ENCODE measurements around the gene PAPOLB.

Gene PAPOLB

GRCh38 chr7:4861673-4862072 is at the start of gene PAPOLB:
PAPOLB (minus strand) TSS chr7:4862030; CDS start chr7:4861810, 220 bp downstream.
- TF ChIP-seq CTCF (IDR thresholded peaks at IDR 0.05), result no peak
- no peak within 1 kb of the TSS for H3K4me3 ChIP-seq (ENCODE audit: low read depth, low read length)
- no peak within 1 kb of the TSS for H2AFZ ChIP-seq
- no peaks in the 10 kb centered on the region for H3K4me1 ChIP-seq
- H3K9ac ChIP-seq, result no peak within 1 kb of the TSS
- no peak within 1 kb of the TSS for H3K4me2 ChIP-seq (ENCODE audit: low read length)
- no peaks in the 10 kb centered on the region for H3K9me3 ChIP-seq (ENCODE audit: control insufficient read depth, low read length)
- no peak within 1 kb of the TSS for H3K27ac ChIP-seq
- H3K36me3 ChIP-seq (ENCODE audit: control insufficient read depth, insufficient read depth, low read length), result no peaks in the 10 kb centered on the region
- H3K79me2 ChIP-seq, result no peaks in the 10 kb centered on the region
- no peaks in the 10 kb centered on the region for H3K27me3 ChIP-seq (ENCODE audit: control insufficient read depth, insufficient read depth, low read length)

GRCh38 chr7:4911111-4911828 is 49.4 kb upstream of the PAPOLB start:
- TF ChIP-seq CTCF (IDR thresholded peaks at IDR 0.05), result no peak
- Histone ChIP-seq H3K4me2 (ENCODE audit: low read length) (no peak overlapping the region), H3K27me3 (ENCODE audit: control insufficient read depth, insufficient read depth, low read length) (no peaks in the 10 kb centered on the region), H3K9ac (no peak overlapping the region), H3K36me3 (ENCODE audit: control insufficient read depth, insufficient read depth, low read length) (no peaks in the 10 kb centered on the region), H3K79me2 (no peaks in the 10 kb centered on the region), H3K9me3 (ENCODE audit: control insufficient read depth, low read length) (no peaks in the 10 kb centered on the region), H2AFZ (no peak overlapping the region), H3K27ac (no peak overlapping the region), H3K4me3 (ENCODE audit: low read depth, low read length) (no peak overlapping the region), H3K4me1 (no peaks in the 10 kb centered on the region)

GRCh38 chr7:4906682-4907081 is 44.9 kb upstream of the PAPOLB start:
- Histone ChIP-seq H3K4me3 (ENCODE audit: low read depth, low read length) (no peak overlapping the region), H3K27ac (no peak overlapping the region), H3K79me2 (no peaks in the 10 kb centered on the region), H3K4me2 (ENCODE audit: low read length) (no peak overlapping the region), H3K9ac (no peak overlapping the region), H2AFZ (no peak overlapping the region), H3K27me3 (ENCODE audit: control insufficient read depth, insufficient read depth, low read length) (peaks cover 6% of the 10 kb centered on the region), H3K36me3 (ENCODE audit: control insufficient read depth, insufficient read depth, low read length) (no peaks in the 10 kb centered on the region), H3K4me1 (no peaks in the 10 kb centered on the region), H3K9me3 (ENCODE audit: control insufficient read depth, low read length) (no peaks in the 10 kb centered on the region)
- no peak for TF ChIP-seq CTCF (IDR thresholded peaks at IDR 0.05)

GRCh38 chr7:4905171-4905570 is 43.3 kb upstream of the PAPOLB start:
- peaks cover 6% of the 10 kb centered on the region for H3K27me3 ChIP-seq (ENCODE audit: control insufficient read depth, insufficient read depth, low read length)
- no peaks in the 10 kb centered on the region for H3K36me3 ChIP-seq (ENCODE audit: control insufficient read depth, insufficient read depth, low read length)
- no peak for TF ChIP-seq CTCF (IDR thresholded peaks at IDR 0.05)
- H3K4me3 ChIP-seq (ENCODE audit: low read depth, low read length), result no peak overlapping the region
- no peak overlapping the region for H2AFZ ChIP-seq
- H3K9me3 ChIP-seq (ENCODE audit: control insufficient read depth, low read length), result no peaks in the 10 kb centered on the region
- H3K27ac ChIP-seq, result no peak overlapping the region
- H3K79me2 ChIP-seq, result no peaks in the 10 kb centered on the region
- no peak overlapping the region for H3K9ac ChIP-seq
- no peaks in the 10 kb centered on the region for H3K4me1 ChIP-seq
- no peak overlapping the region for H3K4me2 ChIP-seq (ENCODE audit: low read length)

- H3K27me3 ChIP-seq (ENCODE audit: control insufficient read depth, insufficient read depth, low read length), result peaks cover 6% of the 10 kb centered on the region
Measured at GRCh38 chr7:4904346-4904745, 42.5 kb upstream of the PAPOLB start.

More at GRCh38 chr7:4904346-4904745, 42.5 kb upstream of the PAPOLB start:
- no peaks in the 10 kb centered on the region for H3K4me1 ChIP-seq
- no peak overlapping the region for H3K9ac ChIP-seq
- no peak overlapping the region for H3K4me2 ChIP-seq (ENCODE audit: low read length)
- H3K79me2 ChIP-seq, result no peaks in the 10 kb centered on the region
- TF ChIP-seq CTCF (IDR thresholded peaks at IDR 0.05), result no peak
- no peaks in the 10 kb centered on the region for H3K36me3 ChIP-seq (ENCODE audit: control insufficient read depth, insufficient read depth, low read length)
- no peaks in the 10 kb centered on the region for H3K9me3 ChIP-seq (ENCODE audit: control insufficient read depth, low read length)
- no peak overlapping the region for H3K27ac ChIP-seq
- H3K4me3 ChIP-seq (ENCODE audit: low read depth, low read length), result no peak overlapping the region
- no peak overlapping the region for H2AFZ ChIP-seq

Measured in parathyroid adenoma (tissue), 2 donors.